Measurements from ENCODE around the gene CDKN3.
"Not testable (repeated sequence)": the region's sequence is repeated elsewhere in the genome, so short reads cannot be mapped to it uniquely, and the experiment has no call there.

The CDKN3 gene

GRCh38 chr14:54370323-54371198 lies 26.2 kb upstream of the CDKN3 start:
- no peak for DNase-seq

GRCh38 chr14:54374117-54374884 lies 22.5 kb upstream of the CDKN3 start:
- DNase-seq = no peak

- DNase-seq = no peak
Observed at GRCh38 chr14:54377501-54377900, 19.3 kb upstream of the CDKN3 start.

- DNase-seq = not testable (repeated sequence)
Observed at GRCh38 chr14:54378893-54379292, 17.9 kb upstream of the CDKN3 start.

- not testable (repeated sequence) for DNase-seq
Observed at GRCh38 chr14:54380558-54380957, 16.2 kb upstream of the CDKN3 start.

DNA sequence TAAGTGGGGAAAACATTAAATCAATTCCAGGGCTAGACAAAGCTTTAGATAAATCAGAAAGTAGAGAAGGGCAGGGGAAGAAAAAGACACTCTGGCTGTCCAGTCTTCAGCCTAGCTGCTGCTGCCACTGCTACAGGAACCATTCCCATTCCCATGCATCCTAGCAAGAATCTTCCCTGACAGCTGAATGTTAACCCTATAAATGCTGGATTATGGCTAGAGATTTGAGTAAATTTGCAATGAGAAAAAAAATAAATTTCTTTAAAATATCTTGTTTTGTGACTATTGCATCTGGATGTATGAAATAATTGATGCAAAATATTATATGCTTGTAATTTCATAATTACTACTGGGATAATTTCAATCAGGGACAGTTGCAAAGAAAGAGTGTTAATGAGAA lies 15.0 kb upstream of the CDKN3 start:
- DNase-seq = no peak

DNA sequence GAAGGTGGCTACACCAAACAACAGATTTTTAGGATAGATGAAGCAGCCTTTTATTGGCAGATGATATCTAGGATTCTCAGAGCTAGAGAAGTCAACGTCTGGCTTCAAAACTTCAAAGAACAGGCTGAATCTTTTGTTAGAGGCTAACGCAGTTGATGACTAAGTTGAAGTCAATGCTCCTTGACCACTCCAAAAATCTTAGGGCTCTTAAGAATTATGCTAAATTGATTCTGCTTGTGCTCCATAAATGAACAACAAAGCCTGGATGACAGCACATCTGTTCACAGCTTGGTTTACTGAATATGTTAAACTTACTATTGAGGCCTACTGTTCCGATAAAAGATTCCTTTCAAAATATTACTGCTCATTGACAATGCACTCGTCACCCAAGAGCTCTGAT lies 13.0 kb upstream of the CDKN3 start:
- no peak for DNase-seq

DNA sequence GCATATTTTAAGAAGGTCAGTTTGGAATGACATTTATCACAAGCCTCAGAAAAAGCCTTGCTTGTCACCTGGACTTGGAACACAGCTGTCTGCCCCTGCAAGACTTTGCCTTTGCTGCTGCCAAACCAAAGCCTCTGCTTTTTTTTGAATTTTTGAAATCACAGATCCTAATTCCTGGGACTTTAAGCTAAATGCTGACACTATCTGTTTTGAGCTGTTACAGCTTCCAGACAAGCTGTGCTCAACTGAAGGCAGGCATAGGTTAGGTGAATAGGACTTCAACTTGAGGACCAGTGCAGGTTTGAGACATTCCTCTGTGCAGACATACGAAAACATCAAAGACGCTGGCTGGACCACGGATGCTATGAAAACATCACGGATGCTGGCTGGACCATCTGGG lies 11.3 kb upstream of the CDKN3 start:
- DNase-seq = no peak

GRCh38 chr14:54387328-54387727 lies 9.5 kb upstream of the CDKN3 start:
- no peak for DNase-seq

- DNase-seq = no peak
Observed at GRCh38 chr14:54392131-54392859, 4.5 kb upstream of the CDKN3 start.

DNA sequence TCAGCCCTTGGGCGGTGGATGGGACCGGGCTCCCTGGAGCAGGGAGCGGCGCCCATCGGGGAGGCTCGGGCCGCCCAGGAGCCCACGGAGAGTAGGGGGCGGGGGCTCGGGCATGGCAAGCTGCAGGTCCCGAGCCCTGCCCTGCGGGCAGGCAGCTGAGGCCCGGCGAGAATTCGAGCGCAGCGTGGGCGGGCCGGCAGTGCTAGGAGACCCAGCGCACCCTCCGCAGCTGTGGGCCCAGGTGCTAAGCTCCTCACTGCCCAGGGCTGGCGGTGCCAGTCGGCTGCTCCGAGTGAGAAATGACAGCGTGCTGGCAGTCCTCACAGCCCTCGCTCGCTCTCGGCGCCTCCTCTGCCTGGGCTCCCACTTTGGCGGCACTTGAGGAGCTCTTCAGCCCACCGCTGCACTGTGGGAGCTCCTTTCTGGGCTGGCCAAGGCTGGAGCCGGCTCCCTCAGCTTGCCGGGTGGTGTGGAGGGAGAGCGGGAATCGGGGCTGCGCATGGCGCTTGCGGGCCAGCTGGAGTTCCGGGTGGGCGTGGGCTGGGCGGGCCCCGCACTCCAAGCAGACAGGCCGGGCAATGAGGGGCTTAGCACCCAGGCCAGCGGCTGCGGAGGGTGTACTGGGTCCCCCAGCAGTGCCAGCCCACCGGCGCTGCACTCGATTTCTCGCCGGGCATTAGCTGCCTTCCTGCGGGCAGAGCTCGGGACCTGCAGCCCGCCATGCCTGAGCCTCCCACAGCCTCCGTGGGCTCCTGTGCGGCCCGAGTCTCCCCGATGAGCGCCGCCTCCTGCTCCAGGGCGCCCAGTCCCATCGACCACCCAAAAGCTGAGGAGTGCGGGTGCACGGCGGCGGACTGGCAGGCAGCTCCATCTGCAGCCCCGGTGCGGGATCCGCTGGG lies 3.6 kb upstream of the CDKN3 start:
- not testable (repeated sequence) for DNase-seq

DNA sequence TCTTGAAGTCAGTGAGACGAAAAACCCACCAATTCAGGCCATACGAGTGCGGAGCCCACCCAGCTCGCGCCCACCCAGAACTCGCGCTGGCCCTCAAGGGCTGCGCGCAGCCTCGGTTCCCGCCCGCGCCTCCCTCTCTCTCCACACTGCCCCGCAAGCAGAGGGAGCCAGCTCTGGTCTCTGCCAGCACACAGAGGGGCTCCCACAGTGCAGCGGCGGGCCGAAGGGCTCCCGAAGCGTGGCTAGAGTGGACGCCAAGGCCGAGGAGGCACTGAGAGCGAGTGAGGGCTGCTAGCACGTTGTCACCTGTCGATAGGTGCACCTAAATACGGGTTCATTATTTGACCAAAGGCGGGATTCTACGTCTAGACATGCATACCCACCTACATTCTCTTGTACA lies 2.2 kb upstream of the CDKN3 start:
- no peak for DNase-seq

DNA sequence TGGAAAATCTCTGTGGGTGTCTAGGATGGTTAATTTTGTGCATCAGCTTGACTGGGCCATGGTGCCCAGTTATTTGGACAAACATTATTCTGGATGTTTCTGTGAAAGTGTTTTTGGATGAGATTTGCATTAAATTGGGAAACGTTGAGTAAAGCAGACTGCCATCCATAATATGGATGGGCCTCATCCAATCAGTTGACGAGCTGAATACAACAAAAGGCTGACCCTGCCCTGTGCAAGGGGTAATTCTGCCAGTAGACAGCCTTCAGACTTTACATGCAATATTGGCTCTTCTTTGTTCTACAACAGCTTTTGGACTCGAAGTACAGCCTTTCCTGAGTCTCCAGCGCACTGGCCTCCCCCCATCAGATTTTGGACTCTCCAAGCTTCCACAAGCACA lies 1.5 kb upstream of the CDKN3 start:
- DNase-seq = no peak

DNA sequence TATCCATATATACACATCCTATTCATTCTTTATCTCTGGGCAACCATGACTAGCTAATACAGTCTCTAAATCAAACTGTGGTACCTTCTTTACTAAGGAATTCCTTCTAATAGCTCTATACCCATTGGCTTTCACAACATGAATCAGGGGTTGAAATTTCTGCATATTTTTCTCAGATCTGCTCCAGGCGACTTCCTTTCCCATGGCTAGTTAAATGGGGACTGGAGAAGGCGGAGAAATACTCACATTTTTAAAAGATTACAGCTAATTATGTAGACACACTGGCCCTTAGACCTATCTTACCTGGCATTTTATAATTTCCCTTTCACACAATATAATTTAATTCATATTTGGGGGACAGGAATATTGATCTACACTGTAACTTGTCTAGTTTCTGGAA lies 1.1 kb upstream of the CDKN3 start:
- DNase-seq = no peak

- no peak for DNase-seq
Observed at GRCh38 chr14:54396183-54396492, 669 bp upstream of the CDKN3 start.

DNA sequence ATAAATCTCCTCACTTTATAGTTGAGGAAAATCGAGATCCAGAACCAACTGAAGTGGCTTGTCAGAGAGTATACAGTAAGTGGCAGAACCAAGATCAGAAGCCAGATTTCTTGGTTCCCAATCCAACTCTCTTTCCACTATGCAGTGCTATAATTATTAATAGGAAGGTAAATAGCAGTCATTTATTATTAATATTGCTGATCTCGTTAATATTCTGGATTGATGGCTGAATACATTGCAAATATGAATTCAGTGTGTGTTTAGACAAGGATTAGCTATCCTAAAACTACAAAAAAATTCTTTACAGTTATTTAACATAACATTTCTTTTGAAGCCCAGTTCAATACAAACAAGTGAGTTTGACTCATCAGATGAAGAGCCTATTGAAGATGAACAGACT lies 2.8 kb downstream of the CDKN3 start:
- DNase-seq = no peak

GRCh38 chr14:54403401-54404005 lies 6.7 kb downstream of the CDKN3 start:
- DNase-seq = peak; percentile 39

- DNase-seq = no peak
Observed at GRCh38 chr14:54410215-54410614, 13.4 kb downstream of the CDKN3 start.

DNA sequence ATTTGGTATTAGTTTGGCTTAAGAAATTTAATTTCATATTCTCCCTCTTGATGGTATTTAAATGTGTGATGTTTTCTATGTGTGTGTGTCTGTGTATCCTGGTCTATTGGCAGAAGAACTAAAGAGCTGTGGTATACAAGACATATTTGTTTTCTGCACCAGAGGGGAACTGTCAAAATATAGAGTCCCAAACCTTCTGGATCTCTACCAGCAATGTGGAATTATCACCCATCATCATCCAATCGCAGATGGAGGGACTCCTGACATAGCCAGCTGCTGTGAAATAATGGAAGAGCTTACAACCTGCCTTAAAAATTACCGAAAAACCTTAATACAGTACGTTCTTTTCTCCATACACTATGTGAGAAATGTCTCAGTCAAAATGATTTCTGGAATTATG lies 14.6 kb downstream of the CDKN3 start:
- no peak for DNase-seq

DNA sequence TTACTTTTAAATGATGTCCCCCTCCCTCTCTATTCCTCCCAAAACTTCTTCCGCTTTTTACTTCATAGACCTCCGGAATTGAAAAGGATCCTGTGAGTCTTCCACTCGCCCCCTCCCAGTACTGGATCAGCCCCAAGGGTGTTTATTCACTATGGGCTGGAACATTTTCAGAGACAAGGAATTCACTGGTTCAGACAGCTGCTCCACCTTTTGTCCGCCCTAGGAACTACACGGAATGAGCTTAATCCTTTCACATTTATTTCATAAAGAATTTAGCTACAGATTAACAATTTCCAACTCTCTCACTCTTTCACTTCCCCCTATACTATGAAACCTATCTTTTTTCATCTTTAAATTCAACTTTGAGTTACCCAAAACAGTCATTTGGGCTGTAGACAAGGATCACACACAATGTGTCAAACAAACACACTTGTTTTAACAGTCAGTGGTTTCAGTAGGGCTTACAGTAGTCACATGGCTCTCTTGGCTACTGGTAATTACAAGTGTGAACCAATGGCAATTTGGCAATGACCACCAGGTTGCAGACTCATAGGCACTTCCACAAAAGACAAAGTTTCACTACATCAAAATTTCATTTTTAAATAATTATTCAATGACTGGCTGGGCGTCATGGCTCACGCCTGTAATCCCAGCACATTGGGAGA lies 23.8 kb downstream of the CDKN3 start:
- DNase-seq = peak; percentile 58

DNA sequence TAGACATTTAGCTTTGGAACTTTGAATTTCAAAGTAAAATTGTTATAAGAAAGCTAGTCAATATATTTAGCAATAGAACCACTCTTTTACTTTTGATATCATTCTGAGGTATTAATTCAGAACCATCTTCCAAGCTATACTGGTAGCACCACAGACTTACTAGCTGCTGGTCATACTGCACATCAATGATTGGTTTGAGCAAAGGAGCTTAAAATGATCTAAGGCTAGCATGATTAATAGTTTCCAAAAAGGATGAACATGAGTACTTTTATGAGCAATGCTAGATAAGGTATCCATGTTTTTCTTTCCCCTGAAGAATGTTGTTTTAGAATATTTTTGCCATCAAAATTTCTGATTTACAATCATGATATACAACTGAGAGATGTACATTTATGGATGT lies 27.2 kb downstream of the CDKN3 start:
- DNase-seq = no peak

All from fibroblast of skin of back (primary cell).